Panc1 (cell line): ENCODE data around the gene CFH. TPM values are rescaled to one million over a fixed set of nuclear protein-coding genes. Genes with fewer than 3 reads are reported as not detected.

Source experiments
- ATAC-seq: fragments of 200-7000 bp; cut with Tn5 transposase; 2 replicates; pipeline ENCODE4 v1.9.1; 2020; ENCODE audit warnings: mild to moderate bottlenecking, moderate library complexity
- BruUV-seq: library from RNA; stranded (reverse); fragments of 400-500 nt; replicated peaks from 2 replicates; lab custom pipeline; 2021; lab: Mats Ljungman, UMichigan
- CTCF ChIA-PET: fragments of 300-600 bp; sonication (Branson Sonifier 250); formaldehyde crosslinking; loops from one replicate; lab custom pipeline; 2022; ENCODE audit warnings: antibody characterized with exemption; lab: Charles Lee
- POLR2A ChIA-PET: fragments of 300-600 bp; sonication (Branson Sonifier 250); formaldehyde crosslinking; loops from one replicate; lab custom pipeline; 2022; ENCODE audit warnings: antibody characterized with exemption; lab: Charles Lee
- DNase-seq: peaks from one replicate; pipeline ENCODE4 v3.0.0-alpha.2; 2010; ENCODE audit warnings: low read depth, low spot score
- H3K27ac ChIP-seq: 2 replicates; pipeline ENCODE4 v1.5.1; 2011; ENCODE audit warnings: mild to moderate bottlenecking, low read length, inconsistent platforms
- H3K27me3 ChIP-seq: fragments of 200-500 bp; sonication (Bioruptor generic); 2 replicates; pipeline ENCODE4 v1.6.0; 2014; ENCODE audit warnings: low read length, inconsistent platforms; ENCODE audit not compliant: control insufficient read depth, insufficient read depth
- H3K36me3 ChIP-seq: fragments of 200-500 bp; sonication (Bioruptor generic); 2 replicates; pipeline ENCODE4 v1.5.1; 2014; ENCODE audit warnings: inconsistent platforms, mild to moderate bottlenecking, low read length, moderate library complexity; ENCODE audit not compliant: control insufficient read depth, insufficient read depth
- H3K4me1 ChIP-seq: 2 replicates; pipeline ENCODE4 v1.5.1; 2011; ENCODE audit warnings: inconsistent platforms, mild to moderate bottlenecking, low read length, moderate library complexity; ENCODE audit not compliant: control insufficient read depth, insufficient read depth
- H3K4me3 ChIP-seq, 2 experiments: 2 replicates each; pipeline ENCODE4 v1.5.1; 2011 to 2012; ENCODE audit warnings: low read depth in 2 of 2, low read length in 2 of 2, mild to moderate bottlenecking in 2 of 2, inconsistent platforms in 1 of 2, moderate library complexity in 1 of 2
- H3K9me3 ChIP-seq: fragments of 200-500 bp; sonication (Bioruptor generic); 2 replicates; pipeline ENCODE4 v1.5.1; 2014; ENCODE audit warnings: low read depth, mild to moderate bottlenecking, inconsistent platforms, low read length, moderate library complexity; ENCODE audit not compliant: control insufficient read depth, insufficient read depth
- CTCF ChIP-seq: fragments of 450-650 bp; IDR thresholded peaks from 2 replicates; pipeline ENCODE4 v1.5.1; 2017; ENCODE audit warnings: mild to moderate bottlenecking
- POLR2AphosphoS5 ChIP-seq: IDR thresholded peaks from 2 replicates; pipeline ENCODE4 v1.6.1; 2012; ENCODE audit warnings: mild to moderate bottlenecking, low read depth, low read length, moderate library complexity
- REST ChIP-seq, 2 experiments: IDR thresholded peaks; 2 replicates each; pipeline ENCODE4 v1.6.1; 2011 to 2012; ENCODE audit warnings: low read depth in 2 of 2, control low read depth in 1 of 2, low read length in 1 of 2, mild to moderate bottlenecking in 1 of 2, moderate library complexity in 1 of 2; ENCODE audit not compliant: insufficient read depth in 1 of 2
- SIN3A ChIP-seq: IDR thresholded peaks from 2 replicates; pipeline ENCODE4 v1.6.1; 2012; ENCODE audit warnings: low read depth, mild to moderate bottlenecking, low read length, moderate library complexity, borderline replicate concordance; ENCODE audit not compliant: insufficient read depth
- TCF7L2 ChIP-seq: IDR thresholded peaks from 2 replicates; pipeline ENCODE4 v1.6.1; 2011; ENCODE audit warnings: mild to moderate bottlenecking, low read depth, low read length, inconsistent platforms
- in situ Hi-C: cut with HindIII; loops from 2 replicates; pipeline ENCODE4 v1.10.0; 2016; ENCODE audit warnings: low sequenced_read_pairs, low pct_unique_long_range_greater_than_20kb
- intact Hi-C: fragments of 100-400 bp; cut with micrococcal nuclease; formaldehyde crosslinking; loops from one replicate; pipeline ENCODE4 v1.10.0; 2022; ENCODE audit not compliant: unreplicated experiment
- total RNA-seq: library from RNA; stranded (reverse); gene quantifications from one replicate; pipeline ENCODE4 v1.2.1, GENCODE V29; 2021; ENCODE audit not compliant: unreplicated experiment

The CFH gene
- total RNA-seq, 1 experiment from 2014 or later: 0.36 TPM

GRCh38 chr1:196667131-196667530 lies 15.3 kb downstream of the CFH start:
- peaks cover 5% of the 10 kb centered on the region; the same call in 1 of the 2 replicates for H3K9me3 ChIP-seq
- POLR2A ChIA-PET: interaction anchor here (0.7 kb wide), 1 partner anchor 518 kb away, joined by 4 read pairs; no protein-coding TSS in a partner anchor
- DNase-seq (no peak), ATAC-seq (no peak)
- H3K27me3 ChIP-seq: no peaks in the 10 kb centered on the region
- CTCF ChIA-PET: no interaction called here
- H3K4me3 ChIP-seq: no peak overlapping the region
- no TSS peak for BruUV-seq
- TF ChIP-seq SIN3A: no peak
- TF ChIP-seq POLR2AphosphoS5: no peak
- TF ChIP-seq REST (IDR thresholded peaks at IDR 0.05; ENCODE audit: insufficient read depth in 1 of 2, low read depth in 2 of 2, low read length in 1 of 2): no peak
- no peak for TF ChIP-seq TCF7L2
- no peak for TF ChIP-seq CTCF
- no peaks in the 10 kb centered on the region for H3K36me3 ChIP-seq
- in situ Hi-C loops (no loop called here), intact Hi-C loops (no loop called here)
- no peak overlapping the region for H3K27ac ChIP-seq
- H3K4me1 ChIP-seq: no peaks in the 10 kb centered on the region

GRCh38 chr1:196669051-196669450 lies 17.2 kb downstream of the CFH start:
- no peak overlapping the region for H3K27ac ChIP-seq
- H3K9me3 ChIP-seq: peaks cover 5% of the 10 kb centered on the region; the same call in 1 of the 2 replicates
- H3K36me3 ChIP-seq: no peaks in the 10 kb centered on the region
- H3K4me1 ChIP-seq: no peaks in the 10 kb centered on the region
- CTCF ChIA-PET: no interaction called here
- in situ Hi-C loops (no loop called here), intact Hi-C loops (no loop called here)
- no peak for ATAC-seq
- H3K27me3 ChIP-seq: no peaks in the 10 kb centered on the region
- no peak overlapping the region for H3K4me3 ChIP-seq
- POLR2A ChIA-PET: no interaction called here
- TF ChIP-seq SIN3A: no peak
- TF ChIP-seq REST (IDR thresholded peaks at IDR 0.05; ENCODE audit: insufficient read depth in 1 of 2, low read depth in 2 of 2, low read length in 1 of 2): no peak
- TF ChIP-seq CTCF: no peak
- no peak for TF ChIP-seq POLR2AphosphoS5
- no peak for DNase-seq
- BruUV-seq: no TSS peak
